Measurements from ENCODE around the gene CBL.
"Not testable (repeated sequence)": the region's sequence is repeated elsewhere in the genome, so short reads cannot be mapped to it uniquely, and the experiment has no call there.

The CBL gene

GRCh38 chr11:119205574-119206510, at the start of gene CBL:
TSS of gene CBL (plus strand) at chr11:119206339. CDS start at chr11:119206418, 79 bp downstream.
- DNase-seq (ENCODE audit: low spot score): peak; percentile 98

- DNase-seq (ENCODE audit: low spot score): no peak
Measured at GRCh38 chr11:119156496-119156895, 49.6 kb upstream of the CBL start.

DNA sequence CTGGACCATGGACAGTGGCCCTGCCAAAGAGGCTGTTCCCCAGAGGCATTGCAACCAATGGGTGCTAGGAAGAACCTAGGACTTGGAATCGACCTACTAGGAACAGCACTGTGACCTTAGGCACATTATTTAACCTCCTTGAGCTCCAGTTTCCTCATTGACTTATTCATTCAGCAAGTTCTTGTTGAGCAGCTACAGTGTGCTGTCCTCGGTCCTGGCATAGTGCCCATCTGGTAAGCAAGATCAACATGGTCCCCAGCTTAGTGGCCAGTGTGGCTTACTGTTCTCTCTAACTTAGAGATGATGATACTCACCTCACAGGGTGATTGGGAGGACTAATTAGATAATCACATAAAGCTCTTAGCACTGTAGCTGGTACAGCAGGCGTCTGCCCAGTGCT, 49.1 kb upstream of the CBL start:
- no peak for DNase-seq (ENCODE audit: low spot score)

DNA sequence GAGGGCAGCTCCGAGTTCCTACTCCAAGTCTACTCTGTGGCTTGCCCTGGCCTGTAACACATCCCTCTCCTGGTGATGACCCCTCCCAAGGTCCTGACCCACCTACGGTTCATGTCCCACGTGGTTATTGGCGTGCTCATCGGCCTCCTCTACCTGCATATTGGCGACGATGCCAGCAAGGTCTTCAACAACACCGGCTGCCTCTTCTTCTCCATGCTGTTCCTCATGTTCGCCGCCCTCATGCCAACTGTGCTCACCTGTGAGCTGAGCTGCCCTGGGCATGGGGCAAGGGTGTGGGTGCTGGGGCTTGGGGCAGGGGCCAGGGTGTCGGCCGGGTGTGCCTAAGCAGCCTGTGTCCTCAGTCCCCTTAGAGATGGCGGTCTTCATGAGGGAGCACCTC, 47.7 kb upstream of the CBL start:
- DNase-seq (ENCODE audit: low spot score): no peak

GRCh38 chr11:119160151-119160550, 46.0 kb upstream of the CBL start:
- DNase-seq (ENCODE audit: low spot score): no peak

DNA sequence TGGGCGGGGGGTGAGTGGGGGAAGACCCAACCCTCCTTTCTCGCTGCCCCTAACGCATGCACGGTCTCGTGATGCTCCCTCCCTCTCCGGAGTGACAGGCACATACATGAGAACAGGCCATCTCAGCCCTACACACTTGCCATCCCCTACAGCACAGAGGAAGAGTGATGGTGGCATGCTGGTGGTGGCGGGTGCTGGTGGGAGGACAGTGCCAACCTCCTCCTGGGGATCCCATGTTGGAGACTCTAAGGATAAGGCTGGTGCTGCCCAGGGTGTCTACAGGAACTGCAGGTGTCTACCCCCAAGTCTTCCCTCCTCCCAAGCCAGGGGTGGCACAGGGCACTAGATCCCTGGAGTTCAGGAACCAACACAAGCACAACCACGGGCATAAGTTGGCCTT, 44.3 kb upstream of the CBL start:
- DNase-seq (ENCODE audit: low spot score): no peak

DNA sequence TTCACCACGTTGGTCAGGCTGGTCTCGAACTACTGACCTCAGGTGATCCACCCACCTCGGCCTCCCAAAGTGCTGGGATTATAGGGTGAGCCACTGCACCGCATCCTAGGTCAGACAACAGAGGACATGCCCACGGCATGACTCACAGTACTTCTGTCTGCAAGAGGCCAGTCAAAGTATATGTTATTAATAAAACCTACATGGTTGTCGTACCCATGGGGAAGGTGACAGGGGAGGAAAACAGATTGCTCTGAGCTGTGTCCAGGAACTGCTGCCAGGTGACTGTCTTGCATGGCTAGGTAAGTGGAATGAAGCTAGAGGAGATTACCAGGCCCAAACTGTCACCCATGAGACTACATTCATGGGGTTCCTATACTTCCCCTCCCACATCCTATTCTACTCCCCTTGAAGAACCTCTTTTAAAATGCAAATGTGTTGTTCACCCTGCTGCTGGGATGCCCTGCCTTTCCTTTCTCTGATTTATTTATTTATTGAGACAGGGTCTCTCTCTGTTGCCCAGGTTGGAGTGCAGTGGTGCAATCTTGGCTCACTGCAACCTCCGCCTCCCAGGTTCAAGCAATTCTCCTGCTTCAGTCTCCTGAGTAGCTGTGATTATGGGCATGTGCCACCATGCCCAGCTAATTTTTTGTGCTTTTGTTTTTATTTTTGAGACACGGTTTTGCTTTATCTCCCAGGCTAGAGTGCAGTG, 39.6 kb upstream of the CBL start:
- DNase-seq (ENCODE audit: low spot score): no peak

GRCh38 chr11:119167077-119167458, 39.1 kb upstream of the CBL start:
- DNase-seq (ENCODE audit: low spot score): not testable (repeated sequence)

DNA sequence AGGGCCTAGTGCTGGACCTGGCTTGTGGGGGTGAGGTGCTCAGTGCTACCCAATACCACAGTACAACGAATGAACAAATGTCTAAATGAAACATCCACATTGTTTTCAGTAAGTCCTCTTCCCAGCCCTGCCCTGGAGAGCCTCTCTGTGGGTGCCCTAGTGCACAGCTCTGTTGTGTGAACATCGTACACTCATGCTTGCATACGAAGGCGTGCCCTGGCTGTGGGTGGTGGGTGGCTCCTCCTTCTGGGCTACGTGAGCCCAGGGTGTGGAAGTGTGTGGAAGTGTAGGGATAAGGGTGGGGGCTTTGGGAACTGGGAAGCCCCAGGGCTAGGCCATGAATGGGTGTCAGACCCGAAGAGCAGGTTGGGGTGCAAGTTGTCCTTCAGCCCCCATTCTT, 38.2 kb upstream of the CBL start:
- DNase-seq (ENCODE audit: low spot score): no peak

- peak; percentile 89 for DNase-seq (ENCODE audit: low spot score)
Measured at GRCh38 chr11:119168471-119169281, 37.5 kb upstream of the CBL start, which contains the start of gene NLRX1. TSS of gene NLRX1 (plus strand) at chr11:119168725. CDS start at chr11:119171404, 2,679 bp downstream.

DNA sequence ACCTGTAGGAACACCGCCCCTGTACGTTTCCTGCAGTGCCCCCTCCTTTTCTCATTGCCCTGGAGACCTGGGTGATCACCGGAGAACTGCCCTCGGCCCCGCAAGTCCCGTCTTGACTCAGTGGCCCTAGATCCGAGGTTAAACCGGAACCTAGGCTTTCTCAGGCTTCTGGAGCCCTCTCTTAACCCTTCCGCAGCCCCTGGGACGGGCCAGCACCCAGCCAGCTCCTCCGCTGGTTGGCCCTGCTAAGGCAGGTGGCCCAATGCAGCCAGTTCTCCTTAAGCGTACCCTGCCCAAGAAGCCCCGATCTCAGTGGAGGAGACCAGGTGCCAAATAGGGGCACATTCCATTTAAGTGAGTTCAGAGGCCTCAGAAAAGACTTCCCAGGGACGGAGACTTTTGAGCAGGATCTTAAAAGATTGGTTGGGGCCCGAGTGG, 36.8 kb upstream of the CBL start:
- no peak for DNase-seq (ENCODE audit: low spot score)

DNA sequence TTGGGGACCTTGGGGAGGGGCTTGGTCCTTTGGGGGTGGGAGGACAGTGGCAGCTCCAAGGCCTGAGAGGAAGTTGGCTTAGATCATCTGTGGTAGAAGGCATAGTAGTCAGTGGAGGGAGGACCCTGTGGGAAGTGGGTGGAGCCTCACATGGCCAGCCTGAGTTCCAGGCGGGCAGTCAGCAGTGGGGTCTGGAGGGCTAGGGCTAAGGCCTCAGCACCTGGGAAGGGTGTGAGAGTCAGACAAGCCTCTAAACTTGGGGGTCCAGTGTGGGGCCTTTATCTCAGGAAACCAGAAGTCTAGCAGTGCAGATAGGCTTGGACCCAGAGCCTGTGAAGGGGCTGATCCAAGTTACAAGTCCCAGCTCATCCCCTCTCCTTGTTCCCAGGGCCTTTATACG, 33.6 kb upstream of the CBL start:
- DNase-seq (ENCODE audit: low spot score): no peak

GRCh38 chr11:119173453-119173852, 32.7 kb upstream of the CBL start:
- DNase-seq (ENCODE audit: low spot score): no peak

DNA sequence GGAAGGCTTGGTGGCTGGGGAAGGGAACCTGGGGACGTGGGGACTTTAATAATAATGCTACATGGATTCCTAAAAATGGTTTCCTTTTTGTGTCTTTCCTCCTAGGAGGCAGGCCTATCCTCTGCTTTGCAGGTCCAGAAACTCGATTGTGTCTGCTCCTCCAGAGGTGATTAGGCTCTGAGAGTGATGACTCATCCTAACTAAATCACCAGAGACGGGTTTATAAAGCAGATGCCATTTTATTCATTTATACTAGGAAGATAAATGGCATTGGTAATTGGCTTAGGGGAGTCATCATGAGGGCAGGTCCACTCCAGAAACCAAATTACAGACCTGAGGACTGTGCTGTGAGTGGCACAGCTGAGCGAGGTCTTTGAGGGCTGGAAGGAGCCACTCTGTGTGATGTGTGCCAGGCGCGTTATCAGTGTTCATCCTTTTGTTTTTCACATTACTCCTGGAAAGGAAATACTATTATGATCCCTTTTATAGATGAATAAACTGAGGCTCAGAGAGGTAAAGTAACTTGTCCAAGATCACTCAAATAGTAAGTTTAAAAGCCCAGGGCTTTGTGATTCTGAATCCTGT, 30.6 kb upstream of the CBL start:
- no peak for DNase-seq (ENCODE audit: low spot score)

- DNase-seq (ENCODE audit: low spot score): no peak
Measured at GRCh38 chr11:119178166-119178680, 27.9 kb upstream of the CBL start.

GRCh38 chr11:119179342-119179741, 26.8 kb upstream of the CBL start:
- no peak for DNase-seq (ENCODE audit: low spot score)

DNA sequence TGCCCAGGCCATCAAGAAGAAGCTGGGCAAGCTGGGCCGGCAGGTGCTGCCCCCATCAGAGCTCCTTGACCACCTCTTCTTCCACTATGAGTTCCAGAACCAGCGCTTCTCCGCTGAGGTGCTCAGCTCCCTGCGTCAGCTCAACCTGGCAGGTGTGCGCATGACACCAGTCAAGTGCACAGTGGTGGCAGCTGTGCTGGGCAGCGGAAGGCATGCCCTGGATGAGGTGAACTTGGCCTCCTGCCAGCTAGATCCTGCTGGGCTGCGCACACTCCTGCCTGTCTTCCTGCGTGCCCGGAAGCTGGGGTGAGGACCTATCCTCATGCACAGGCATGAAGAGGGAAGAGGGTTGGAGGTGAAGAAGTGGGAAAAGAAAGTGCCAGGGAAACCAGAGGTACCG, 26.2 kb upstream of the CBL start:
- no peak for DNase-seq (ENCODE audit: low spot score)

DNA sequence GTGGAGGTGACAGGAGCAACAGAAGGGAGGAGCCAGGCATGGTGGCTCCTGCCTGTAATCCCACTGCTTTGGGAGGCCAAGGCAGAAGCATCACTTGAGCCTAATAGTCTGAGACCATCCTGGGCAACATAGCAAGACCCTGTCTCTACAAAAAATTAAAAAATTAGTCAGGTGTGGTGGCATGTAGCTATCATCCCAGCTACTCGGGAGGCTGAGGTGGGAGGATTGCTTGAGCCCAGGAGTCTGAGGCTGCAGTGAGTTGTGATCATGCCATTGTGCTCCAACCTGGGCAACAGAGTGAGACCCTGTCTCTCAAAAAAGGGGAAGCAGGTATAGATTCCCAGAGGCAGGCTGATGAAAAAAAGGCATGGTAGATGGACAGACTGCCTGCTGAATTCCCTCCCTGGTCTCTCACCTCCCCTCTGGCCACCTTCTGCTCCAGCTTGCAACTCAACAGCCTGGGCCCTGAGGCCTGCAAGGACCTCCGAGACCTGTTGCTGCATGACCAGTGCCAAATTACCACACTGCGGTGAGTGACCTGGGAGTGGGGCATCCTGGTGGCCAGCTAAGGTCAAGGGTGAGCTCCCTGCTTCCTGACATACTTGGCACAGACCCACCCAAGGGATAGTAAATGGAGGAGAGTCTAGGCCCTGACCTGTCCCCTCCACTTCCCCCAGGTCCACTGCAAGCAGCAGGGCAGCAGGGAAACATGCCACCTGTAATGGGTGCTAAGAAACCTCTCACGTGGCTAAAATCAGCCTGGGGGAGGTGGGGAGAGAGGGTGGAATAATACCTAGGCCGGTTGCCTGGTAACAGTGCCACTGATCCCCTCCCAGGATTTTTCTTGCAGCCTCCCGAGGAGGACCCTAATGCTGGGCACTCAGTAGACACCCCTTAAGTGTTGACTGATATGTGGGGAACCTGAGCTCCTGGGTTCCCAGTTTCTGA, 25.1 kb upstream of the CBL start:
- no peak for DNase-seq (ENCODE audit: low spot score)

DNA sequence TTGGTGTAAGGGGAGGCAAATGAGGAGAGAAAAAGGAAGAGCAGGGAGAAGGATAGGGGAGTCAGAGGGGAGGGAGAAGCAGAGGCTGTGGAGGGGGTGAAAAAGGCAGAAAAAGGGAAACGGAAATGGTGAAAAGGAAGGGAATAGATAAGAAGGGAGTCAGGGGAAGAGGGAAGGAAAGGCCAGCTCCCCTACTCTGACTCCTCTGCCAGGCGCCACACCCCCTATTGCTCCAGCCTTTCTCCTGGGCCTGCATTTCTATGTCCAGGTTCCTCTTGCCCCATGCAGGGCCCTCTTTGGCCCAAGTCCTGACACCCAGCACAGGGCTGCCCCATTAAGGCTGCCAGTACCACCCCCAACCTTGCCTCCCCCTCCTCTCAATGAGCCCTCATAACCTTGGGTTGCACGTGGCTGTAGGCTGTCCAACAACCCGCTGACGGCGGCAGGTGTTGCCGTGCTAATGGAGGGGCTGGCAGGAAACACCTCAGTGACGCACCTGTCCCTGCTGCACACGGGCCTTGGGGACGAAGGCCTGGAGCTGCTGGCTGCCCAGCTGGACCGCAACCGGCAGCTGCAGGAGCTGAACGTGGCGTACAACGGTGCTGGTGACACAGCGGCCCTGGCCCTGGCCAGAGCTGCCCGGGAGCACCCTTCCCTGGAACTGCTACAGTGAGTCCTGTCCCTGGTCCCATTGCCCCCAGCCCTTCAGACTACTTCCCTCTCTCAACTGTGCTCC, 24.3 kb upstream of the CBL start:
- DNase-seq (ENCODE audit: low spot score): no peak

GRCh38 chr11:119184399-119184798, 21.7 kb upstream of the CBL start:
- DNase-seq (ENCODE audit: low spot score): not testable (repeated sequence)

Measured in left forelimb (tissue), 1 donor.